Measurements from ENCODE around the gene TNNI2.

GRCh38 chr11:1812274-1812673 is 26.5 kb upstream of the TNNI2 start:
- no peak for TF ChIP-seq CTCF (conservative IDR thresholded peaks at IDR 0.05)
- no peak for TF ChIP-seq ZFX (IDR thresholded peaks at IDR 0.05)

All from C4-2B (cell line).